ENCODE results near the gene KRT35. TPM values are rescaled to one million over a fixed set of nuclear protein-coding genes. Genes with fewer than 3 reads are reported as not detected.
A peak's percentile ranks its signal among the peaks of the same experiment; 100 is the strongest.

Gene KRT35
- total and polyA plus RNA-seq, 2 donors (not counting 1 experiment from before 2014, with no cell fraction given): not detected

- Histone ChIP-seq H3K4me2 (ENCODE audit: extremely low read depth, insufficient read depth, low read length) (no peak overlapping the region), H4K20me1 (ENCODE audit: control insufficient read depth, extremely low read depth, insufficient read depth, low read length) (no peaks in the 10 kb centered on the region), H3K79me2 (ENCODE audit: control insufficient read depth, insufficient read depth, low read length) (no peaks in the 10 kb centered on the region), H3K9me3 (ENCODE audit: control insufficient read depth, insufficient read depth, low read depth, low read length) (no peaks in the 10 kb centered on the region), H3K27me3 (ENCODE audit: control insufficient read depth, insufficient read depth, low read length) (no peaks in the 10 kb centered on the region), H3K4me3 (replicated peaks in 1 of 4; ENCODE audit: control extremely low read depth in 1 of 4, insufficient read depth in 1 of 4, low read depth in 3 of 4, low read length in 4 of 4) (no peak overlapping the region), H3K27ac (ENCODE audit: insufficient read depth, low read length) (no peak overlapping the region), H3K9ac (ENCODE audit: insufficient read depth, low read length) (no peak overlapping the region), H2AFZ (ENCODE audit: low read length) (no peak overlapping the region), H3K36me3 (ENCODE audit: control insufficient read depth, insufficient read depth, low read length) (no peaks in the 10 kb centered on the region), H3K4me1 (ENCODE audit: control insufficient read depth, extremely low read depth, insufficient read depth, low read length) (peaks cover 5% of the 10 kb centered on the region)
- DNase-seq (ENCODE audit: low read depth in 2 of 2): no peak
- TF ChIP-seq EZH2 (IDR thresholded peaks at IDR 0.05; ENCODE audit: low read length, missing control alignments): no peak
- TF ChIP-seq CTCF (conservative IDR thresholded peaks at IDR 0.05 in 1 of 2, IDR thresholded peaks at IDR 0.05 in 1 of 2; ENCODE audit: low read depth in 1 of 2, low read length in 2 of 2): no peak
Observed at GRCh38 chr17:41504246-41504977, 23.5 kb upstream of the KRT35 start.

- Histone ChIP-seq H3K9ac (ENCODE audit: insufficient read depth, low read length) (no peak overlapping the region), H3K79me2 (ENCODE audit: control insufficient read depth, insufficient read depth, low read length) (no peaks in the 10 kb centered on the region), H3K27me3 (ENCODE audit: control insufficient read depth, insufficient read depth, low read length) (no peaks in the 10 kb centered on the region), H4K20me1 (ENCODE audit: control insufficient read depth, extremely low read depth, insufficient read depth, low read length) (no peaks in the 10 kb centered on the region), H3K4me3 (replicated peaks in 1 of 4; ENCODE audit: control extremely low read depth in 1 of 4, insufficient read depth in 1 of 4, low read depth in 3 of 4, low read length in 4 of 4) (no peak overlapping the region), H2AFZ (ENCODE audit: low read length) (no peak overlapping the region), H3K4me1 (ENCODE audit: control insufficient read depth, extremely low read depth, insufficient read depth, low read length) (peaks cover 5% of the 10 kb centered on the region), H3K36me3 (ENCODE audit: control insufficient read depth, insufficient read depth, low read length) (no peaks in the 10 kb centered on the region), H3K9me3 (ENCODE audit: control insufficient read depth, insufficient read depth, low read depth, low read length) (no peaks in the 10 kb centered on the region), H3K4me2 (ENCODE audit: extremely low read depth, insufficient read depth, low read length) (no peak overlapping the region), H3K27ac (ENCODE audit: insufficient read depth, low read length) (no peak overlapping the region)
- DNase-seq (ENCODE audit: low read depth in 2 of 2): no peak
- TF ChIP-seq CTCF (conservative IDR thresholded peaks at IDR 0.05 in 1 of 2, IDR thresholded peaks at IDR 0.05 in 1 of 2; ENCODE audit: low read depth in 1 of 2, low read length in 2 of 2) (no peak), EZH2 (IDR thresholded peaks at IDR 0.05; ENCODE audit: low read length, missing control alignments) (no peak)
Observed at GRCh38 chr17:41503202-41503601, 22.3 kb upstream of the KRT35 start.

GRCh38 chr17:41500131-41500911, 19.4 kb upstream of the KRT35 start:
- peak in 1 of 2 donors; percentile 60 for DNase-seq (ENCODE audit: low read depth in 2 of 2)
- no peak overlapping the region for H3K9ac ChIP-seq (ENCODE audit: insufficient read depth, low read length)

More at GRCh38 chr17:41500131-41500911, 19.4 kb upstream of the KRT35 start:
- Histone ChIP-seq H3K79me2 (ENCODE audit: control insufficient read depth, insufficient read depth, low read length) (no peaks in the 10 kb centered on the region), H3K9me3 (ENCODE audit: control insufficient read depth, insufficient read depth, low read depth, low read length) (no peaks in the 10 kb centered on the region), H3K36me3 (ENCODE audit: control insufficient read depth, insufficient read depth, low read length) (no peaks in the 10 kb centered on the region), H3K27me3 (ENCODE audit: control insufficient read depth, insufficient read depth, low read length) (no peaks in the 10 kb centered on the region), H2AFZ (ENCODE audit: low read length) (no peak overlapping the region), H3K4me2 (ENCODE audit: extremely low read depth, insufficient read depth, low read length) (no peak overlapping the region), H3K27ac (ENCODE audit: insufficient read depth, low read length) (no peak overlapping the region), H3K4me3 (replicated peaks in 1 of 4; ENCODE audit: control extremely low read depth in 1 of 4, insufficient read depth in 1 of 4, low read depth in 3 of 4, low read length in 4 of 4) (no peak overlapping the region), H4K20me1 (ENCODE audit: control insufficient read depth, extremely low read depth, insufficient read depth, low read length) (no peaks in the 10 kb centered on the region), H3K4me1 (ENCODE audit: control insufficient read depth, extremely low read depth, insufficient read depth, low read length) (peaks cover 9% of the 10 kb centered on the region)
- no peak for TF ChIP-seq EZH2 (IDR thresholded peaks at IDR 0.05; ENCODE audit: low read length, missing control alignments)
- TF ChIP-seq CTCF (conservative IDR thresholded peaks at IDR 0.05 in 1 of 2, IDR thresholded peaks at IDR 0.05 in 1 of 2; ENCODE audit: low read depth in 1 of 2, low read length in 2 of 2): no peak
